DOHH2 (cell line): ENCODE data around the gene KANK3.

Experiments used
- H3F3A ChIP-seq: fragments of 200-600 bp; sonication (generic), shearing (Covaris generic); 2 replicates; pipeline ENCODE4 v1.6.0; 2016; ENCODE audit warnings: antibody characterized with exemption, mild to moderate bottlenecking; ENCODE audit not compliant: control insufficient read depth, insufficient read depth
- H3K27ac ChIP-seq: fragments of 200-600 bp; sonication (generic); 2 replicates; pipeline ENCODE4 v1.5.1; 2014; ENCODE audit warnings: low read depth, mild to moderate bottlenecking, low read length, moderate library complexity
- H3K27me3 ChIP-seq: fragments of 200-600 bp; sonication (generic); 2 replicates; pipeline ENCODE4 v1.6.1; 2014; ENCODE audit warnings: mild to moderate bottlenecking, low read length, mixed read lengths; ENCODE audit not compliant: control insufficient read depth
- H3K36me3 ChIP-seq: fragments of 200-600 bp; sonication (generic); 2 replicates; pipeline ENCODE4 v1.6.1; 2014; ENCODE audit warnings: mild to moderate bottlenecking, low read length, moderate library complexity, mixed read lengths; ENCODE audit not compliant: control insufficient read depth
- H3K4me1 ChIP-seq: fragments of 200-600 bp; sonication (generic); 2 replicates; pipeline ENCODE4 v1.6.1; 2014; ENCODE audit warnings: mild to moderate bottlenecking, low read length, mixed read lengths; ENCODE audit not compliant: control insufficient read depth
- H3K4me2 ChIP-seq: fragments of 200-600 bp; sonication (generic); 2 replicates; pipeline ENCODE4 v1.6.0; 2014; ENCODE audit warnings: mild to moderate bottlenecking, low read length, moderate library complexity
- H3K4me3 ChIP-seq: fragments of 200-600 bp; sonication (generic); 2 replicates; pipeline ENCODE4 v1.5.1; 2014; ENCODE audit warnings: mild to moderate bottlenecking, low read length, mixed read lengths
- H3K79me2 ChIP-seq: fragments of 200-600 bp; sonication (generic); 2 replicates; pipeline ENCODE4 v1.6.1; 2014; ENCODE audit warnings: mild to moderate bottlenecking, low read length, mixed read lengths; ENCODE audit not compliant: control insufficient read depth
- H3K9me2 ChIP-seq: fragments of 200-600 bp; sonication (generic); replicated peaks from 2 replicates; pipeline ENCODE4 v1.6.1; 2014; ENCODE audit warnings: mild to moderate bottlenecking, low read length, mixed read lengths; ENCODE audit not compliant: control insufficient read depth
- H3K9me3 ChIP-seq: fragments of 200-600 bp; sonication (generic); 2 replicates; pipeline ENCODE4 v1.6.1; 2014; ENCODE audit warnings: antibody characterized with exemption, low read length, mixed read lengths; ENCODE audit not compliant: control insufficient read depth, insufficient read depth
- H4K20me1 ChIP-seq: fragments of 200-600 bp; sonication (generic); 2 replicates; pipeline ENCODE4 v1.6.0; 2014; ENCODE audit warnings: low read depth, mild to moderate bottlenecking, antibody characterized with exemption, low read length, moderate library complexity; ENCODE audit not compliant: control insufficient read depth, insufficient read depth
- CTCF ChIP-seq: fragments of 200-600 bp; sonication (generic); IDR thresholded peaks from one replicate; pipeline ENCODE4 v1.5.1; 2014; ENCODE audit warnings: antibody characterized with exemption, mild to moderate bottlenecking, low read depth, low read length; ENCODE audit not compliant: poor library complexity, severe bottlenecking
- EZH2phosphoT487 ChIP-seq: fragments of 200-600 bp; sonication (generic); IDR thresholded peaks from 2 replicates; pipeline ENCODE4 v1.6.1; 2017; ENCODE audit warnings: borderline replicate concordance, mild to moderate bottlenecking, antibody characterized with exemption, low read length, moderate library complexity, mixed read lengths

KANK3 gene

GRCh38 chr19:8373867-8374813, 31.1 kb upstream of the KANK3 start:
- Histone ChIP-seq H3K9me3 (no peaks in the 10 kb centered on the region), H3K79me2 (no peaks in the 10 kb centered on the region), H3K27me3 (no peaks in the 10 kb centered on the region), H3K36me3 (no peaks in the 10 kb centered on the region), H3K4me1 (no peaks in the 10 kb centered on the region), H3K9me2 (no peaks in the 10 kb centered on the region), H3K4me3 (no peak overlapping the region), H3K27ac (no peak overlapping the region), H3F3A (no peaks in the 10 kb centered on the region), H3K4me2 (no peak overlapping the region), H4K20me1 (no peaks in the 10 kb centered on the region)
- TF ChIP-seq CTCF (no peak), EZH2phosphoT487 (no peak)

GRCh38 chr19:8371011-8371804, 28.1 kb upstream of the KANK3 start:
- Histone ChIP-seq H3K79me2 (no peaks in the 10 kb centered on the region), H3K27ac (no peak overlapping the region), H3K4me3 (no peak overlapping the region), H4K20me1 (no peaks in the 10 kb centered on the region), H3K4me2 (no peak overlapping the region), H3K9me2 (no peaks in the 10 kb centered on the region), H3K27me3 (no peaks in the 10 kb centered on the region; the same call in 1 of the 2 replicates), H3K4me1 (no peaks in the 10 kb centered on the region), H3K36me3 (no peaks in the 10 kb centered on the region), H3K9me3 (no peaks in the 10 kb centered on the region), H3F3A (no peaks in the 10 kb centered on the region)
- no peak for TF ChIP-seq CTCF
- TF ChIP-seq EZH2phosphoT487: no peak

- Histone ChIP-seq H3K36me3 (no peaks in the 10 kb centered on the region), H3K27me3 (no peaks in the 10 kb centered on the region; the same call in 1 of the 2 replicates), H3K4me3 (no peak overlapping the region), H3K4me1 (no peaks in the 10 kb centered on the region), H3K27ac (no peak overlapping the region), H3K79me2 (no peaks in the 10 kb centered on the region), H3F3A (no peaks in the 10 kb centered on the region), H3K4me2 (no peak overlapping the region), H3K9me3 (no peaks in the 10 kb centered on the region), H4K20me1 (no peaks in the 10 kb centered on the region), H3K9me2 (no peaks in the 10 kb centered on the region)
- TF ChIP-seq EZH2phosphoT487 (no peak), CTCF (no peak)
Observed at GRCh38 chr19:8370176-8371010, 27.3 kb upstream of the KANK3 start.
